HUES48 (cell line): Measurements from ENCODE around the gene SLC33A1.
A peak's percentile ranks its signal among the peaks of the same experiment; 100 is the strongest.
"Not testable (repeated sequence)": the region's sequence is repeated elsewhere in the genome, so short reads cannot be mapped to it uniquely, and the experiment has no call there.

Experiments
- H3K27ac ChIP-seq: one replicate; pipeline ENCODE4 v1.7.0; 2013; ENCODE audit warnings: low read depth, low read length, inconsistent platforms
- H3K27me3 ChIP-seq: 2 replicates; pipeline ENCODE4 v1.6.1; 2013; ENCODE audit warnings: mild to moderate bottlenecking, low read length; ENCODE audit not compliant: control insufficient read depth, insufficient read depth
- H3K36me3 ChIP-seq: 2 replicates; pipeline ENCODE4 v1.6.1; 2013; ENCODE audit warnings: low read length; ENCODE audit not compliant: control insufficient read depth, insufficient read depth
- H3K4me1 ChIP-seq: 2 replicates; pipeline ENCODE4 v1.6.1; 2013; ENCODE audit warnings: mild to moderate bottlenecking, low read length; ENCODE audit not compliant: control insufficient read depth, insufficient read depth
- H3K4me3 ChIP-seq: 2 replicates; pipeline ENCODE4 v1.5.1; 2013; ENCODE audit warnings: mild to moderate bottlenecking, low read depth, low read length
- H3K9ac ChIP-seq: 2 replicates; pipeline ENCODE4 v1.6.1; 2013; ENCODE audit warnings: mild to moderate bottlenecking, low read depth, low read length, moderate library complexity
- H3K9me3 ChIP-seq: 2 replicates; pipeline ENCODE4 v1.6.1; 2013; ENCODE audit warnings: low read length; ENCODE audit not compliant: control insufficient read depth, insufficient read depth

Gene SLC33A1

GRCh38 chr3:155828490-155829098, 25.6 kb downstream of the SLC33A1 start:
- H3K27me3 ChIP-seq, H3K4me1 ChIP-seq, H3K9me3 ChIP-seq, H3K4me3 ChIP-seq, H3K27ac ChIP-seq, H3K9ac ChIP-seq: not testable (repeated sequence)
- peaks cover 34% of the 10 kb centered on the region for H3K36me3 ChIP-seq

GRCh38 chr3:155815030-155815545, 39.1 kb downstream of the SLC33A1 start:
- no peaks in the 10 kb centered on the region for H3K36me3 ChIP-seq
- no peak overlapping the region for H3K4me3 ChIP-seq
- H3K9me3 ChIP-seq = no peaks in the 10 kb centered on the region
- no peak overlapping the region for H3K9ac ChIP-seq
- H3K4me1 ChIP-seq = no peaks in the 10 kb centered on the region
- H3K27ac ChIP-seq = no peak overlapping the region
- H3K27me3 ChIP-seq = no peaks in the 10 kb centered on the region

- H3K27me3 ChIP-seq, H3K4me1 ChIP-seq, H3K9ac ChIP-seq, H3K4me3 ChIP-seq, H3K36me3 ChIP-seq, H3K27ac ChIP-seq, H3K9me3 ChIP-seq: not testable (repeated sequence)
These were observed 41.0 kb downstream of the SLC33A1 start for GRCh38 chr3:155813224-155813623.

- H3K4me1 ChIP-seq = no peaks in the 10 kb centered on the region
- no peaks in the 10 kb centered on the region for H3K9me3 ChIP-seq
- no peaks in the 10 kb centered on the region for H3K27me3 ChIP-seq
- no peaks in the 10 kb centered on the region for H3K36me3 ChIP-seq
- no peak overlapping the region for H3K27ac ChIP-seq
- no peak overlapping the region for H3K9ac ChIP-seq
- no peak overlapping the region for H3K4me3 ChIP-seq
These were observed 45.0 kb downstream of the SLC33A1 start for GRCh38 chr3:155809181-155809580.

GRCh38 chr3:155807823-155808222, 46.4 kb downstream of the SLC33A1 start:
- Histone ChIP-seq H3K9ac (no peak overlapping the region), H3K27me3 (no peaks in the 10 kb centered on the region), H3K27ac (no peak overlapping the region), H3K9me3 (no peaks in the 10 kb centered on the region), H3K36me3 (no peaks in the 10 kb centered on the region), H3K4me3 (no peak overlapping the region), H3K4me1 (no peaks in the 10 kb centered on the region)

- Histone ChIP-seq H3K27me3 (no peaks in the 10 kb centered on the region), H3K9me3 (no peaks in the 10 kb centered on the region), H3K36me3 (no peaks in the 10 kb centered on the region), H3K4me3 (peak within 1 kb of the TSS; percentile 88), H3K27ac (peak within 1 kb of the TSS; percentile 59), H3K9ac (peak within 1 kb of the TSS; percentile 88), H3K4me1 (no peaks in the 10 kb centered on the region)
These were observed 48.2 kb downstream of the SLC33A1 start, which contains the start of gene C3orf33 for GRCh38 chr3:155805802-155806618. Gene C3orf33 (minus strand): TSS chr3:155806278. CDS start chr3:155806252, 26 bp downstream.

- Histone ChIP-seq H3K9ac (0 out of 2 replicates have a peak overlapping the region, but pooled peaks have one; percentile 88), H3K27ac (no peak overlapping the region), H3K9me3 (no peaks in the 10 kb centered on the region), H3K4me1 (no peaks in the 10 kb centered on the region), H3K27me3 (no peaks in the 10 kb centered on the region), H3K36me3 (no peaks in the 10 kb centered on the region), H3K4me3 (peak overlapping the region; percentile 88)
These were observed 48.9 kb downstream of the SLC33A1 start for GRCh38 chr3:155805204-155805801.

GRCh38 chr3:155804323-155804722, 49.9 kb downstream of the SLC33A1 start:
- H3K9ac ChIP-seq = no peak overlapping the region
- no peak overlapping the region for H3K27ac ChIP-seq
- no peak overlapping the region for H3K4me3 ChIP-seq
- H3K4me1 ChIP-seq = no peaks in the 10 kb centered on the region
- H3K9me3 ChIP-seq = no peaks in the 10 kb centered on the region
- H3K27me3 ChIP-seq = no peaks in the 10 kb centered on the region
- H3K36me3 ChIP-seq = no peaks in the 10 kb centered on the region

- no peaks in the 10 kb centered on the region for H3K36me3 ChIP-seq
- H3K9ac ChIP-seq = no peak overlapping the region
- no peaks in the 10 kb centered on the region for H3K9me3 ChIP-seq
- H3K27me3 ChIP-seq = no peaks in the 10 kb centered on the region
- H3K4me3 ChIP-seq = no peak overlapping the region
- no peak overlapping the region for H3K27ac ChIP-seq
- peaks cover 11% of the 10 kb centered on the region for H3K4me1 ChIP-seq
These were observed 61.7 kb downstream of the SLC33A1 start for GRCh38 chr3:155792532-155792931.

GRCh38 chr3:155791190-155791589, 63.0 kb downstream of the SLC33A1 start:
- H3K27ac ChIP-seq = no peak overlapping the region
- H3K9ac ChIP-seq = no peak overlapping the region
- no peak overlapping the region for H3K4me3 ChIP-seq
- no peaks in the 10 kb centered on the region for H3K9me3 ChIP-seq
- H3K36me3 ChIP-seq = no peaks in the 10 kb centered on the region
- H3K4me1 ChIP-seq = peaks cover 11% of the 10 kb centered on the region
- no peaks in the 10 kb centered on the region for H3K27me3 ChIP-seq
